Fibroblast of the conjunctiva (primary cell): Measurements from ENCODE around the gene ACER1.
"Not testable (repeated sequence)": the region's sequence is repeated elsewhere in the genome, so short reads cannot be mapped to it uniquely, and the experiment has no call there.

Experiments
- DNase-seq: peaks from one replicate; pipeline ENCODE4 v3.0.0-alpha.2; 2010; ENCODE audit warnings: low read depth

Gene ACER1

DNA sequence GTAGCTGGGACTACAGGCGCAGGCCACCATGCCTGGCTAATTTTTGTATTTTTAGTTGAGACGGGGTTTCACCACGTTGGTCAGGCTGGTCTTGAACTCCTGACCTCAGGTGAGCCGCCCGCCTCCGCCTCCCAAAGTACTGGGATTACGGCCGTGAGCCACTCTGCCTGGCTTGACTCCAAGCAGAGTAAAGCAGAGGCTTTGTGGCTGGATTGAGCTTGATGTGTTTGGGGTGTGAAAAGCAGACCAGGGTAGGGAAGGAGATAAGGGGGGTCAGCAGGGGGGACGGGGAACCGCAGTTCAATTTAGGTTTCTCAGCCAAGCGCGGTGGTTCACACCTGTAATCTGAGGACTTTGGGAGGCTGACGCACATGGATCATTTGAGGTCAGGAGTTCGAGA is 23.8 kb upstream of the ACER1 start:
- DNase-seq, result no peak

DNA sequence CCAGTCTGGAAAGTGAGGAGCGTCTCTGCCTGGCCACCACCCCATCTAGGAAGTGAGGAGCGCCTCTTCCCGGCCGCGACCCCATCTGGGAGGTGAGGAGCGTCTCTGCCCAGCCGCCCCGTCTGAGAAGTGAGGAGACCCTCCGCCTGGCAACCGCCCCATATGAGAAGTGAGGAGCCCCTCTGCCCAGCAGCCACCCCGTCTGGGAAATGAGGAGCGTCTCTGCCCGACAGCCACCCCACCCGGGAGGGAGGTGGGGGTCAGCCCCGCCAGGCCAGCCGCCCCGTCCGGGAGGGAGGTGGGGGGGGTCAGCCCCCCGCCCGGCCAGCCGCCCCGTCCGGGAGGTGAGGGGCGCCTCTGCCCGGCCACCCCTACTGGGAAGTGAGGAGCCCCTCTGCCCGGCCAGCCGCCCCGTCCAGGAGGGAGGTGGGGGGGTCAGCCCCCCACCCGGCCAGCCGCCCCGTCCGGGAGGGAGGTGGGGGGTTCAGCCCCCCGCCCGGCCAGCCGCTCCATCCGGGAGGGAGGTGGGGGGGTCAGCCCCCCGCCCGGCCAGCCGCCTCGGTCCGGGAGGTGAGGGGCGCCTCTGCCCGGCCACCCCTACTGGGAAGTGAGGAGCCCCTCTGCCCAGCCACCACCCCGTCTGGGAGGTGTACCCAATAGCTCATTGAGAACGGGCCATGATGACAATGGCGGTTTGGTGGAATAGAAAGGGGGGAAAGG is 22.1 kb upstream of the ACER1 start:
- DNase-seq, result not testable (repeated sequence)

- no peak for DNase-seq
Measured at GRCh38 chr19:6354098-6354674, 20.8 kb upstream of the ACER1 start.

DNA sequence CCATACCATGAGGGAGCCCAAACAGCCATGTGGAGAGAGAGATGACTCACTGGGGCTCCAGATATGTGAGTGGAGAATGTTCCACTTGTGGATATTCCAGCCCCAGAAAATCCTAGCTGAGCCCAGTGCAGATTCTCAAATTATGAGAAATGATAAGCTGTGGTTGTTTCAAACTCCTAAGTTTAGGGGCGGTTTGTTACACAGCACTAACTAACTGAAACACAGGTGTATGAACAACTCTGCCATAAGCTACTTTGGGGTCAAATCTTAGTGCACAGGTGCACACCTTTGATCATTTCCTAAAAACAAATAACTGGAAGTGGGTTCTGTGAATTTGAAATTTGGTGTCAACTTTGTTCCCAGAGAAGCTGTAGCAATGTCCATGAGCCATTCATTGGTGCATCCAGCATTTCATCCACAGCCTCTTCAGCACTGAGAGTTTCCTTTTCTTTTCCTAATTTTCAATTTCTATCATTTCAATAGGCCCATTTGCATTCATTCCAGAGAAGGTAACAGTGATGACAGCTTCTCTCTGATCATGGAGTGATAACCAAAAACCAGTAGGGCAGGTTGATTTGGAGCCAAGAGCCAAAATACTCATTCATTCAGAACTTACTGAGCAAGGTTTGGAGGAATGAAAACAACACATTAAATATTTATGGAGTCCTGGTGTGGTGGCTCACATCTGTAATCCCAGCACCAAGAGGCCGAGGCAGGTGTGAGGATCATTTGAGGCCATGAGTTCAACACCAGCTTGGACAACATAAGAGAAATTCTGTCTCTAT is 19.2 kb upstream of the ACER1 start:
- no peak for DNase-seq

DNA sequence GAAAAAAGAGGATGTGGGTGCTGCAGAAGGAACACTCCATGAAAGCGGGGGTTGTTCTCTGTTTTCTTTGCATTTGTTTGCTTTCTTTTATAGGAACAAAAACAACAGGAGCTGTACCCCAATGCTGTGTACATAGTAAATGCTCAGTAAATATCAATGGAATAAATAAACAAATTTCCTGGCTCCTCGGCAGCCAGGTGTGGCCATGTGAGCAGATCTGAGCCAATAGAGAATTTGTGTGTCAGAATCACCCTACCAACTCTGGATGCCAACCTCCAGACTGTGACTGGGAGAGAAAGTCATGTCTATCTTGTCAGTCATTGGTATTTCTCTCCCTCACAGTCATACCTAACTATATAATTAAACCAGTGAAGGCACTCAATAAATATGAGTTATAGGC is 17.3 kb upstream of the ACER1 start:
- no peak for DNase-seq

- not testable (repeated sequence) for DNase-seq
Measured at GRCh38 chr19:6349271-6349670, 15.9 kb upstream of the ACER1 start.

- DNase-seq, result no peak
Measured at GRCh38 chr19:6343462-6343861, 10.1 kb upstream of the ACER1 start.

- DNase-seq, result no peak
Measured at GRCh38 chr19:6340493-6341201, 7.2 kb upstream of the ACER1 start.

GRCh38 chr19:6334490-6335285 is 1.3 kb upstream of the ACER1 start:
- no peak for DNase-seq

DNA sequence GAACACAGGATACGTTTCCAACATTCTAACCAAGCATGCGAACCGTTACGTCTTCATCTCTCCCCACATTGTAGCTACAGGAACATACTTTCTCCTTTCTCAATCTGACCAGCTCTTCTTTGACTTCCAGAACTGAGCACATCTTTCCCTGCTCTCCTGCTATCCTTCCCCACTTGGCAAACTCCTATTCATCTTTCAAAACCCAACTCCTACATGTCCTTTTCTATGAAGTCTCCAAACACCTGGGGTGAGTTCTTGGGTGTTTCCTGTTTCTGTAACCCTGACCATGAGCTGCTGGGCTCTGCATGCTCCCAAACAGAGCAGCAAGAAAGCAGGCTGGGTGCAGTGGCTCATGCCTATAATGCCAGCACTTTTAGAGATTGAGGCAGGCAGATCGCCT is 6.6 kb downstream of the ACER1 start:
- no peak for DNase-seq

DNA sequence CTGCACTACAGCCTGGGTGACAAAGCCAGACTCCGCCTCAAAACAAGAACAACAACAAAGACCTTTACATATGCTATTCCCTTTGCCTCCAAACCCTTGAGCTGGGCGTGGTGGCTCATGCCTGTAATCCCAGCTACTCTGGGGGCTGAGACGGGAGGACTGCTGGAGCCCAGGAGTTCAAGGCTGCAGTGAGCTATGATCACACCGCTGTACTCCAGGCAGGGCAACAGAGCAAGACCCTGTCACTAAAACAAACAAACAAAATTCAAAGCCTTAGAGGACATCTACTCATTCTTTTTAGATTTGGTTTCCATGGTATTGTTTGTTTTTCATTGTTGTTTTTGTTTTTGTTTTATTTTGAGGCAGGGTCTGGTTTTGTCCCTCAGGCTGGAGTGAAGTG is 7.8 kb downstream of the ACER1 start:
- no peak for DNase-seq

GRCh38 chr19:6324757-6325156 is 8.7 kb downstream of the ACER1 start:
- DNase-seq, result no peak

DNA sequence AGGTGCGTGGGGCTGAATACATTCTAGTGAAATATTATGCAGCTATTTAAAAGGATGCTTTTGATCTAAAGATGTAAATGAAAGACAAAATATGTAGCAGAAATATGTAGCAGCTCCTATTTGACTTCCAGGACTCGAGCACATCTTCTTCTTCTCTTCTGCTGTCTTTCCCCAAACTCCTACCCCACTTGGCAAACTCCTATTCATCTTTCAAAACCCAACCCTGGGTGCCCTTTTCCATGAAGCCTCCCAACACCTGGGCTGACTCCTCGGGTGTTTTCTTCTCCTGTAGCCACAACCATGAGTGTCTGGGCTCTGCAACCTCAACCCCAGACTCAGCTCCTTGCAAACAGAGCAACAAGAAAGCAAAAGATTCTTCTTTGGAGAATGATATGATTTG is 11.1 kb downstream of the ACER1 start:
- no peak for DNase-seq

- DNase-seq, result no peak
Measured at GRCh38 chr19:6319376-6319775, 14.0 kb downstream of the ACER1 start.

DNA sequence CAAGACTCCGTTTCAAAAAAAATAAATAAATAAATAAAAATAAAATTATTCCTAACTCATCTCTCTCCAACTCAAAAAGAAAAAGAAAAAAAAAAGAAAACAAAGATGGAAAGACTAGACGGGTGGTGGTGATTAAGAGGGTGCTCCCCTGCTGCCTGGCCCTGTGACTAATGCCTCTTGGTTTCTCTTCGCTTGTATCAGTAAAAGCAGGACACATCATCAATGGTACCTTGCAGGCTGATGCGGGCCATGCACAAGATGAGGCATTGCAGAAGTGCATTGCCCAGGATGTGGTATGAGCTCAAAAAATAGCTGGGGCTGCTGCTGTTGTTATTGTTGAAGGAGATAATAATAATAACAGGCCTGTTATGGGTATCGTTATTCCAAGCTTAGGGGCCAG is 14.6 kb downstream of the ACER1 start:
- no peak for DNase-seq

DNA sequence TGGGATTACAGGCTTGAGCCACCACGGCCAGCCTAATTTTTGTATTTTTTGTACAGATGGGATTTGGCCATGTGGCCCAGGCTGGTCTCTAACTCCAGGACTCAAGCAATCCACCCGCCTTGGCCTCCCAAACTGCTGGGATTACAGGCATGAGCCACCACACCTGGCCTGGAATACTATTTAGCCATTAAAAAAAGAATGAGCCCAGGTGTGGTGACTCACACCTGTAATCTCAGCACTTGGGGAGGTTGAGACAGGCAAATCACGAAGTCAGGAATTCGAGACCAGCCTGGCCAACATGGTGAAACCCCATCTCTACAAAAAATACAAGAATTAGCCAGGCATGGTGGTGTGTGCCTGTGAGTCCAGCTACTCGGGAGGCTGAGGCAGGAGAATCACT is 17.8 kb downstream of the ACER1 start:
- not testable (repeated sequence) for DNase-seq

DNA sequence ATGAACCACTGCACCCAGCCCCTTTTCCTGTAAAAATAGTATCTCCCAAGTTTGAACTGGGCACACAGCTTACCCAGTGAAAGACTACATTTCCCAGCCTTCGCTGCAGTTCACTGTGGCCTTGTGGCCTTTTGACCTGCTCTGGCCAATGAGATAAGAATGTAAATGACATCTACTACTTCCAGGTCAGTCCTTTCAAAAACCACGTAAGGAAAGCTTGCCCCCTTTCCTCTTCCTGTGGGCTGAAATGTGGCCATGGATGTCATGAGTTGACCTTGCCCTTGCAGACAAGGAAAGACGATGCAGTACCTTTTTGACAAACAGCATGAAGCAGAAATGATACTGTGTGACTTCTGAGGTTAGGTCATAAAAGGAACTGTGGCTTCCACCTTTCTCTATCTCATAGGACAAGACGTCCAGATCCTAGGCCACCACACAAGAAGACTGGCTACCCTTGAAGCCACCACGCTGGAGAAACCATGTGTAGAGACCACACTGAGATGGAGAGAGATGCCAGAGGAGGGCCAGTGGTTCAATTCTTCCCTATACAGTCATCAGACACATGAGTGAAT is 19.9 kb downstream of the ACER1 start:
- no peak for DNase-seq

DNA sequence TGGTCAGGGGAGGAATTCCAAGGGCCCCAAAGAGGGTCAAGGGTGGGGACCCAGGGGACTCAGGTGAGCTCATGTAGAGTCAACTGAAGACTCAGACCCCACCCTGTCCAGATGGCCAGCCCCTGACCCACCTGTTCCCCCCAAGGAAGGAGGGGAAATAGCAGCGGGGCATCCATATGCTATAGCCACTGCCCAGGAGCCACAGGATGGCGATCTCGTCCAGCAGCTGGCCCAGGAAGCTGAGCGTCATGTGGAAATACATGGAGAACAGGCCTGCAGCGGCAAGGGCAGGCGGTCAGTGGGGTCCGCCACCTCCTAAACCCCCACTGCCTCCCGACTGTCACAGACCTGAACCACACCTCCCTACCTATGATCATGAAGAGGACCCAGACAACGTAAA is 21.4 kb downstream of the ACER1 start:
- no peak for DNase-seq

- no peak for DNase-seq
Measured at GRCh38 chr19:6298413-6298812, 35.0 kb downstream of the ACER1 start.

GRCh38 chr19:6297202-6297601 is 36.2 kb downstream of the ACER1 start:
- DNase-seq, result no peak

DNA sequence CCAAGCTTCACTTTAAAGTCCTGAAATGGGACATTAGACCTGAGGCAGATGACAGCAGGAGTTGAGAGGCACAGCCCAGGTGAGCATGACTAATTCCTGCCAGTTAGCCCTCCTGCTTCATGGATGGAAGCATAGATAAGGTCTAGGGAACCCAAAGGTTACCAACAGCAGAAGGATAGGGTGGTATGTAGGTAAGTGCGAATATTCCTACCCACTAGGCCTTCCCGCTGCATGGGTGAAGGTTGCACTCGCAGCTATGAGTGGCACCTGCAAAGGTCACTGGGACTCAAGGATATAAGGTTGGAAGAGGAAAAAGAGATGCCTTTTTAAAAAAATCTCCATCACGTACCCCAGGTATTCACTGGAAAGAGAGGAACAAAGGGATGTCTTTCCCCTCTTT is 41.4 kb downstream of the ACER1 start:
- DNase-seq, result no peak

GRCh38 chr19:6288737-6289136 is 44.7 kb downstream of the ACER1 start:
- no peak for DNase-seq
